ENCODE measurements around the gene SLC26A11.

Gene SLC26A11

DNA sequence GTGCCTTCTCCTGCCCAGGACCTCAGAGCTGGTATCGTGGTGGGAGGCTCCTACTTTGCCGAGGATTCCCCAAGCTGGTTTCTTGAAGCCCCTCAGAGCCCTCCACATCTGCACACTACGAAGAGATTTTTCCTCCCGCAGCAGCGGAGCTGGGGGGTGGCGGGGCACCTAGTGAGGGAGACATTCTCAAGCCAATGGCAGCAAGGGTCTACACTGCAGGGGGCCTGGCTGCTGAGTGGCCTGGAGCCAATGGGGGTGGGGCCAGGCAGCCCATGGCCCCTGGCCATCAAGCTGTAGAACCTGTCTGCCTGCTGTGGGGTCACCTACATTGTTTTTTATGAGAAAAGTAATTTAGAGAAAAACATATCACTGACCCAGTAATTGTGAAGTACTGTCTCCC lies 5.0 kb downstream of the SLC26A11 start:
- no peak overlapping the region for H3K4me3 ChIP-seq (replicated peaks in 1 of 2; ENCODE audit: low read depth in 2 of 2, low read length in 2 of 2)
- no peak for DNase-seq (ENCODE audit: low read depth in 2 of 2)
- TF ChIP-seq, protein P1, sequence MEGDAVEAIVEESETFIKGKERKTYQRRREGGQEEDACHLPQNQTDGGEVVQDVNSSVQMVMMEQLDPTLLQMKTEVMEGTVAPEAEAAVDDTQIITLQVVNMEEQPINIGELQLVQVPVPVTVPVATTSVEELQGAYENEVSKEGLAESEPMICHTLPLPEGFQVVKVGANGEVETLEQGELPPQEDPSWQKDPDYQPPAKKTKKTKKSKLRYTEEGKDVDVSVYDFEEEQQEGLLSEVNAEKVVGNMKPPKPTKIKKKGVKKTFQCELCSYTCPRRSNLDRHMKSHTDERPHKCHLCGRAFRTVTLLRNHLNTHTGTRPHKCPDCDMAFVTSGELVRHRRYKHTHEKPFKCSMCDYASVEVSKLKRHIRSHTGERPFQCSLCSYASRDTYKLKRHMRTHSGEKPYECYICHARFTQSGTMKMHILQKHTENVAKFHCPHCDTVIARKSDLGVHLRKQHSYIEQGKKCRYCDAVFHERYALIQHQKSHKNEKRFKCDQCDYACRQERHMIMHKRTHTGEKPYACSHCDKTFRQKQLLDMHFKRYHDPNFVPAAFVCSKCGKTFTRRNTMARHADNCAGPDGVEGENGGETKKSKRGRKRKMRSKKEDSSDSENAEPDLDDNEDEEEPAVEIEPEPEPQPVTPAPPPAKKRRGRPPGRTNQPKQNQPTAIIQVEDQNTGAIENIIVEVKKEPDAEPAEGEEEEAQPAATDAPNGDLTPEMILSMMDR (IDR thresholded peaks at IDR 0.05; ENCODE audit: low read depth, low read length) = no peak

DNA sequence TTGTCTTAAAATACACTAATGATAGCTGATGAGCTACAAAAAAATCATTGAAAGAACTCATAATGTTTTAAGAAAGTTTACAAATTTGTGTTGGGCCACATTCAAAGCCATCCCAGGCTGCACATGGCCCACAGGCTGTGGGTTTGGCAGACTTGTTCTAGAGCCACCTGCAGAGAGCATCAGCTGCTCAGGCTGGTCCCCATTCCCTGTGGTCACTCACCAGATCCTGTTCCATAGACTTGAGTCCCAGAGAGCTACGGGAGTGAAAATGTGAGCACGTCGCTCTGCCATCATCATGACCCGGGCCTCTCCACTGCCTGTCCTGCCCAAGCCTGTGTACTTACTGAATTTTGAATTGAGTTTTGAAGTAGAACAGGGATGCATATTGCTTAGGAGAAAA lies 6.9 kb downstream of the SLC26A11 start:
- no peak for DNase-seq (ENCODE audit: low read depth in 2 of 2)
- TF ChIP-seq, protein P1 (IDR thresholded peaks at IDR 0.05; ENCODE audit: low read depth, low read length) = no peak
- no peak overlapping the region for H3K4me3 ChIP-seq (replicated peaks in 1 of 2; ENCODE audit: low read depth in 2 of 2, low read length in 2 of 2)

DNA sequence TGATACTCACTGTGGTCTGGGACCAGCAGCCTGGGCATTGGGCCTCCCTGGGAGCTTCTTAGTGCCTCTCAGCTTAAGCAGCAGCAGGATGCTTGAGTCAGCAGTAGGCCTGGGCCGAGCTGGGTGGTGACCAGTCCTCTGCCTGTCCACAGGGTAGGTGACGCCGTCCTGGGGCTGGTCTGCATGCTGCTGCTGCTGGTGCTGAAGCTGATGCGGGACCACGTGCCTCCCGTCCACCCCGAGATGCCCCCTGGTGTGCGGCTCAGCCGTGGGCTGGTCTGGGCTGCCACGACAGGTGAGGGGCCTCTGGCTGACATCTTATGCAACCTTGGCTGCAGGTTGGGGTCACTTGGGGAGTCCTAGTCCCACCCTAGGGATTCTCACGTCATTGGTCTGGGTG lies 7.4 kb downstream of the SLC26A11 start:
- no peak overlapping the region for H3K4me3 ChIP-seq (replicated peaks in 1 of 2; ENCODE audit: low read depth in 2 of 2, low read length in 2 of 2)
- TF ChIP-seq, protein P1 (IDR thresholded peaks at IDR 0.05; ENCODE audit: low read depth, low read length) = no peak
- no peak for DNase-seq (ENCODE audit: low read depth in 2 of 2)

DNA sequence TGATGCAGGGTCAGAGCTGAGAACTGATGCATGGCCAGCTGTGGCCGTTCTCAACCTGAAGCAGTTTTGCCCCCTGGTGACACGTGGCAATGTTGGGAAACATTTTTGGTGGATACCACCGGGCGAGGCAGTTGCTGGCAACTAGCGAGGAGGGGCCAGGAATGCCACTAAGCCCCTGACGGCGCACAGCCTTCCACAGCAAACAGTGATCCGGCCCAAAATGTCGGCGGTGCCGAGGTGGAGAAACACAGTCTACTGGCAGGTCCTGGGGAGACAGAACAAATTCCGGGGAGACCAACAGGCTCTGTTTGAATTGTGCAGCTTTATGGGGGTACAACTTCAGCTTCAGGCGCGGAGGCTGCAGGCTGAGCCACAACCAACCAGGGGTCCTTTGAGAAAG lies 8.2 kb downstream of the SLC26A11 start:
- no peak for DNase-seq (ENCODE audit: low read depth in 2 of 2)
- TF ChIP-seq, protein P1 (IDR thresholded peaks at IDR 0.05; ENCODE audit: low read depth, low read length) = no peak
- H3K4me3 ChIP-seq (replicated peaks in 1 of 2; ENCODE audit: low read depth in 2 of 2, low read length in 2 of 2) = no peak overlapping the region

DNA sequence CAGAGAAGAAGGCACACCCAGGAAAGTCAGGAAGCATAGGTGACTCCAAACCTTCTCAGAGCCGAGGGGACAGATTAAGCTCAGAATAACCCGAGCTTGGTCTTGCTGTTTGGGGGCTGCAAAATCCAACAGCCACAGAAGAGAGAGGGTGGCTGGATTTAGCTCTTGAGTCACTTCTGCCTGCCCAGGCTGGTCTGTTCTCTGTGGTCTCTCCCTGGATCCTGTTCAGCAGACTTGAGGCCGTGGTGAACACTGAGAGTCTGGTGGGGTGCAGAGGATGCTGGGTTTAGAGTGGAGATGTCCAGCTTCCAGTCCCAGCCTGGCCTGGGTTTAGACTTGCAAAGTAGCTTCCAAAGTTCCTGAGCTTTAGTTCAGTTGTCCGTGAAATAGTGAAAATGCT lies 8.8 kb downstream of the SLC26A11 start:
- no peak for DNase-seq (ENCODE audit: low read depth in 2 of 2)
- no peak overlapping the region for H3K4me3 ChIP-seq (replicated peaks in 1 of 2; ENCODE audit: low read depth in 2 of 2, low read length in 2 of 2)
- TF ChIP-seq, protein P1 (IDR thresholded peaks at IDR 0.05; ENCODE audit: low read depth, low read length) = no peak

DNA sequence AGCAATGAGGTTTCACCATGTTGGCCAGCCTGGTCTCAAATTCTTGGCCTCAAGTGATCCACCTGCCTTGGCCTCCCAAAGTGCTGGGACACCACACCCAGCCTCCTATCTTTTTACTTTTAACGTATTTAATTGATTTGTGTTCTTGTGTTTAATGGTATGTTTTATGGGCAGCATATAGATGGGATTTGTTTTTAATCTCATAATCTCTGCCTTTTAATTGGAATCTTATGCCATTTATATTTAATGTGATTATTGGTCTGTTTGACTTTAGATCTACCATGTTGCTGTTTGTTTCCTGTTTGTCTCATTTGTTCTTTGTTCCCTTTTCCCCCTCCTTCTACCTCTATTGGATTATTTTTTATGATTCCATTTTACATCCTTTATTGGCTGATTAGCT lies 12.2 kb downstream of the SLC26A11 start:
- TF ChIP-seq, protein P1 (IDR thresholded peaks at IDR 0.05; ENCODE audit: low read depth, low read length) = no peak
- H3K4me3 ChIP-seq (replicated peaks in 1 of 2; ENCODE audit: low read depth in 2 of 2, low read length in 2 of 2) = no peak overlapping the region
- no peak for DNase-seq (ENCODE audit: low read depth in 2 of 2)

DNA sequence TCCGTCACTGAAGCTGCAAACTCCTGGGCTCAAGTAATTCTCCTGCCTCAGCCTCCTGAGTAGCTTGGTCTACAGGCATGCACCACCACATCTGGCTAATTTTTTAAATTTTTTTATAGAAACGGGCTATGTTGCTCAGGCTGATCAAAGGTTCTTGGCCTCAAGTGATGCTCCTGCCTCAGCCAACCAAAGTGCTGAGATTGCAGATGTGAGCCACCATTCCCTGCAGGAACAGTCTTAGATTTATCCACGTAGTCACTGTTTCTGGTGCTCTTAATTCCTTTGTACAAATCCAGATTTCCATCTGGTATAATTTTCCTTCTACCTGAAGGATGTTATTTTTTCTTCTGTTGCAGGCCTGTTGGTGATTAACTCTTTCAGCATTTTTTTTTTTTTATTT lies 13.0 kb downstream of the SLC26A11 start:
- H3K4me3 ChIP-seq (replicated peaks in 1 of 2; ENCODE audit: low read depth in 2 of 2, low read length in 2 of 2) = no peak overlapping the region
- TF ChIP-seq, protein P1 (IDR thresholded peaks at IDR 0.05; ENCODE audit: low read depth, low read length) = no peak
- DNase-seq (ENCODE audit: low read depth in 2 of 2) = no peak

Measured in cardiac fibroblast (primary cell).